Ishikawa (cell line): ENCODE measurements around the gene SIX1.

ENCODE experiments used
- EGR1 ChIP-seq: IDR thresholded peaks from 2 replicates; pipeline ENCODE4 v1.6.1; 2012
- EP300 ChIP-seq: IDR thresholded peaks from 2 replicates; pipeline ENCODE4 v1.6.1; 2012; ENCODE audit warnings: borderline replicate concordance
- MAX ChIP-seq: IDR thresholded peaks from 2 replicates; pipeline ENCODE4 v1.6.1; 2012
- REST ChIP-seq: IDR thresholded peaks from 2 replicates; pipeline ENCODE4 v1.6.1; 2012; ENCODE audit warnings: low read depth, mild to moderate bottlenecking
- TEAD4 ChIP-seq: IDR thresholded peaks from 2 replicates; pipeline ENCODE4 v1.6.1; 2012
- ZBTB7A ChIP-seq: IDR thresholded peaks from 2 replicates; pipeline ENCODE4 v1.6.1; 2012; ENCODE audit warnings: low read depth

GRCh38 chr14:60648249-60648933 lies 886 bp downstream of the SIX1 start:
- TF ChIP-seq REST (no peak), EGR1 (peak; percentile 74), MAX (no peak), EP300 (no peak), ZBTB7A (no peak), TEAD4 (no peak)
